HG02981 (cell line): ENCODE measurements around the gene RMP24.
"Not testable (repeated sequence)": the region's sequence is repeated elsewhere in the genome, so short reads cannot be mapped to it uniquely, and the experiment has no call there.

Experiments
- ATAC-seq: cut with Tn5 transposase; IDR thresholded peaks from one replicate; pipeline ENCODE4 v1.9.1; 2021; ENCODE audit warnings: mild to moderate bottlenecking, moderate library complexity; ENCODE audit not compliant: unreplicated experiment

The RMP24 gene

DNA sequence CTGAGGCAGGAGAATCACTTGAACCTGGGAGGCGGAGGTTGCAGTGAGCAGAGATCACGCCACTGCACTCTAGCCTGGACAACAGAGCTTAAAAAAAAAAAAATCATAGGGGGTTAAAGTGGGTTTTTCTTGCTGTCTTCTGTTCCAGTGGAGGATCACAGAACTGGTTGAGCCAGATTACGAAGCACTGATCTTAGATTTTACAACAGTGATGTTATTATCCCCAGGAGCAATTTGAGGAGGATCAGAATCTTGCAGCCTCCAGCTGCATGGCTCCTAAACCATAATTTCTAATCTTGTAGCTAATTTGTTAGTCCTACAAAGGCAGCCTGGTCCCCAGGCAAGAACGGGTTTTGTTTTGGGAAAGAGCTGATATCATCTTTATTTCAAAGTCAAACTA, 4.6 kb upstream of the RMP24 start:
- not testable (repeated sequence) for ATAC-seq

DNA sequence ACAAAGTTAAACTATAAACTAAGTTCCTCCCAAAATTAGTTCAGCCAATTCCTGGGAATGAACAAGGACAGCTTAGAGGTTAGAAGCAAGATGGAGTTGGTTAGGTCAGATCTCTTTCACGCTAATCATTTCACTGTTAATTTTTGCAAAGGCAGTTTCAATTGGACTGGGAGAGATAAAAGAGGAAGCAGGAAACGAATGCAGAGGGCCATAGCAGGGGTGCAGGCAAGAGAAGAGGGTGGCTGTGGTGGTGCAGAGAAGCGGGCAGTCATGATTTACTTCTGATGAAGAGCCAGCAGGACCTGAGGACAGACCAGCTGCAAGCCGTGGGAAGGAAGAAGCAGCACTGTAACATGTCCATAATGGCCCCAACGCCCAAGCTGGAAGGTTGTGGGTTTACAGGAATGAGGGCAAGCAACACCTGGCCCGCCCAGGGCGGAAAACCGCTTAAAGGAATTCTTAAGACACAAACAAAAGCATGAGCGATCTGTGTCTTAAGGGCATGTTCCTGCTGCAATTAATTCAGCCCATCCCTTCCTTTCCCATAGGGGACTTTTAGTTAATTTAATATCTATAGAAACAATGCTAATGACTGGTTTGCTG, 4.1 kb upstream of the RMP24 start:
- no peak for ATAC-seq

DNA sequence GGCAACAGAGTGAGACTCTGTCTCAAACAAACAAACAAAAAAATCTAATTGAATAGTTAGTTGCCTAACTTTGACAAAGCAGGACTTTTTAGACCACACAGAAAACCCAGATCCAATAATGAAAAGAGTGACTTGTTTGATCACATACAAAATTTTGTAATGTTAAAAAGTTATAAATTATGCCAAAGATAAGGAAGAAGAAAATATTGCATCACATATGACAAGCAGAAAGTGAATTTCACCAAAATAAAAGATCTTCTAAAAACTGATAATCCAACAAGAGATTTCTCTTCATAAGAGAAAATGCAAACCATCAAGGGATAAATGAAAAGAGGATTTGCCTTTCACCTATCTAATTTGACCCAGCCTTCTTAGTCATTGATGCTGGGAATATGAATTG, 2.8 kb upstream of the RMP24 start:
- no peak for ATAC-seq

GRCh38 chr18:35971661-35972196, 750 bp upstream of the RMP24 start:
- ATAC-seq: peak; percentile 7

GRCh38 chr18:35973650-35974049, 1.2 kb downstream of the RMP24 start:
- no peak for ATAC-seq

GRCh38 chr18:35974181-35974580, 1.7 kb downstream of the RMP24 start:
- ATAC-seq: no peak

DNA sequence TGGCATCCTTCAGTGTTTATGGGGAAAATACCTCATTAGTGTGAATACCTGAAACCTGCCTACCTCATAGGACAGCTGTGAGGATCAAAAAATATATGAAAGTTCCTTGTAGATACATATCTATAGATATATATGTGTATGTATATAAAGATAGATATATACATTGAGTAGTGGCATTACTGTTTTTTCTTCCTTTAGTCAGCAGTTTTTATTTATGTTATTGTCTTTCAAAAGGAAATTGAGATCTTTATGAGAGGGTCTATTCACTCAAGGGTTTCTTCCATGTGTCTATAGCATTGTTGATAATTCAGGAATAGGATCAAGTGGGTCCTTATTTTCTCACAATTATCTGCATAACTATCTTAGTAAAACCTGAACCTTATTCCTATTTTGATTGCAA, 6.6 kb downstream of the RMP24 start:
- ATAC-seq: no peak

DNA sequence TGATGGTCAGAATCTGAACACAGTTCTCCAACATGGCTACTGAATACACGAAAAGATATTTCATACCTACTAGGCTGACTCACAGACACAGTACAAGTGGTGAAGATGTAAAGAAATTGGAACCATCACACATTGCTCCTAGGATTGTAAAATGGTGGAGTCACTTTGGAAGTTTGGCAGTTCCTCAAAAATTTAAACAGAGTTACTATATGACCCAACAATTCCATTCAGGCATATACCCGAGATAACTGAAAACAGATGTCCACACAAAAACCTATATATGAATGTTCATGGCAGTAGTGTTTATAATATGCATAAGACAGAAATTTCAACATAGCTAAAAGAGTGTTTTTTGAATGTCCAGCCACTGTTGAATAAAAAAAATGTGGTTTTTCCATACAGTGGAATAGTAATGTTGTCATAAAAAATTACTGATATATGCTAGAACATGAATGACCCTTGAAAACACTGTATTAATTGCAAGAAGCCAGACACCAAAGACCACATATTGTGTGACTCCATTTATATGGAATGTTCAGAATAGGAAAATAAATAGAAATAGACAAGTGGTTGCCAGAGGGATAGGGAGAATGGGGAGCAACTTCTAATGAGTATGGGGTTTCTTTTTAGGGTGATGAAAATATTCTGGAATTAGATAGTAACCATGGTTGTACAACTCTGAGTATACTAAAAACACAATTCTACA, 10.1 kb downstream of the RMP24 start:
- ATAC-seq: no peak

DNA sequence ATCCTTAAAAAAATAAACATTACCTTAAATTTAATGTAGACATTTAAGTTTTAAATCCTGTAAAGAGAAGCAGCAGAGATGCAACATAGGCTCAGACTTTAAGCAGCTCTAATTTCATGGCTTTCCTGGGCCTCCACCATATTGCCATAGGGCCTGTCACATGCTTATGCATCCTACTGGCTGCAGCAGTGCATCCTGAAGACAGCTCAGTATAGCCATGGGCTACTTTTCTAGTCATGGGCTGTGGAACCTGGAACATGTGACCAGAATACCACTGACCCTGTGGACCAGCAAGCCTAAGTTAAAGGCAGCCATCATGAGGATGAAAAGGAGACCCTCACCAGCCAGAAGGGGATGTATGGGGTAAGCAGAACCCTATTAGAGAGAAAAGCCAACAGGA, 10.7 kb downstream of the RMP24 start:
- no peak for ATAC-seq

DNA sequence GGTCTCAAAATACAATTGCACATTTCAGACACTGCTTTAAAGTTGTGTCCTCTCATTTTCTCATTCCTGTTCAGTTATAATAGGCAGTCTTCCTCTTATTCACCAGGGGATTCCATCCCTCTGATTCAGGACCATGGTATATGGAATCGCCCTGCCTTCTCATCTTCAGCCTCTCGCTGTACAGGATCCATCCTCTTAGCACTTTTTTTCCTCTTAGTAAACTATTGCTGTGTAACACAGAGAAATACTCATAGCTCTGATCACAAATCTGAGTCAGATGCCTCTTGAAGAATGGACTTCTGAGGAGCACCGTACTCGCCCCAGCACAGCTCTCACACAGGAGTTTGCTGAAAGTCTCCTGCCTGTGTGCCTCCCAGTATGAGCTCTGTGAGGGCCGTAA, 11.3 kb downstream of the RMP24 start:
- no peak for ATAC-seq

GRCh38 chr18:35991696-35992095, 19.2 kb downstream of the RMP24 start:
- ATAC-seq: no peak

DNA sequence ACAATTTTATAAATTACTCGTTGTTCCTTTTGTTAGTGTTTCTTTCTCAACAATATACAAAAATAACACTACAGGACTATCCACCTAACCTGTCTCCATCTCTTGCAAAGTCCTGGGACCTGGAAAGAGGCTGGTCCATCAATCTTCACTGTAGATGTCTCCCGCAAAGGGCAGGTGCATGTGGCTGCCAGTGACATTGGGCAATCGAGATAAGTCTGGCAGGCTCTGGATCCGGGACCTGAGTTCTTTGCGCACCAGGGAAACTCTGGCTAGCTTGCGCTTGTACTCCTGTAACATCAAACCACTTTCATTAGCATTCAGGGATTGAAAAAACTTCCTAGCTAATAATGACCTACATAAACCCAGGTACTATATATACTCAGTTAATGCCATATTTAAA, 20.5 kb downstream of the RMP24 start:
- no peak for ATAC-seq

- ATAC-seq: no peak
Measured at GRCh38 chr18:35998967-35999366, 26.5 kb downstream of the RMP24 start.

DNA sequence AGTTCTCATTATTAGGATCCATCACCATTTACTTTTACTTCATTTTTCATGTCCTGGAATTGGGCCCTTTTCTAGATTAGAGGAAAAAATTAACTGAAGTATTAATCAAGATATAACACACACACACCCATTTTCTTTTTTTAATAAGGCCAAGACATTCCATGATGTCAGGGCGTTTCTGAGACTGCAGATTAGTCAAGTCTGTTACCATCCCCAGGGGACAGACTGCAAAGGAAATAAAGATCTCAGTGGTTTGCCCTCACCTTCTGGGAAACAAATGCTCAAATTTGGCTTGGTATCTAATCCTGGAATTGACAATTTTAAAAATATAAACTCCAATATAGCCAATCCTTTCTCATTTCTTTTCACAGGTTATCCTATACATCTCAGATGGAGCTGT, 27.4 kb downstream of the RMP24 start:
- no peak for ATAC-seq

GRCh38 chr18:36006997-36007396, 34.5 kb downstream of the RMP24 start:
- no peak for ATAC-seq

GRCh38 chr18:36009214-36009613, 36.7 kb downstream of the RMP24 start:
- ATAC-seq: no peak

- no peak for ATAC-seq
Measured at GRCh38 chr18:36012891-36013290, 40.4 kb downstream of the RMP24 start.

DNA sequence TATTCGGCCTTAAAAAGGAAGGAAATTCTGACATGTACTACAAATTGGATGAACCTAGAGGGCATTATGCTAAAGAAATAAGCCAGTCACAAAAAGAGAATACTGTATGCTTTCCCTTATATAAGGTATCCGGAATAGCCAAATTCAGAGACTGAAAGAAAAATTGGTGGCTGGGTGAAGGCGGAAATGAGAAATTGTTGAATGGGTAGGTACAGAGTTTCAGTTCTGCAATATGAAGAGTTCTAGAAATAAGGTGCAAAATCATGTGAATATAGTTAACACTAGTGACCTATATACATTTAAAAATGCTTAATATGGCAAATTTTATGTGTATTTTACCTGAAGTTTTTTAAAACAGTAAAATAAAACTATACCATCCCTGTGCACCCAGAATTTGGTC, 43.1 kb downstream of the RMP24 start:
- peak; percentile 88 for ATAC-seq

DNA sequence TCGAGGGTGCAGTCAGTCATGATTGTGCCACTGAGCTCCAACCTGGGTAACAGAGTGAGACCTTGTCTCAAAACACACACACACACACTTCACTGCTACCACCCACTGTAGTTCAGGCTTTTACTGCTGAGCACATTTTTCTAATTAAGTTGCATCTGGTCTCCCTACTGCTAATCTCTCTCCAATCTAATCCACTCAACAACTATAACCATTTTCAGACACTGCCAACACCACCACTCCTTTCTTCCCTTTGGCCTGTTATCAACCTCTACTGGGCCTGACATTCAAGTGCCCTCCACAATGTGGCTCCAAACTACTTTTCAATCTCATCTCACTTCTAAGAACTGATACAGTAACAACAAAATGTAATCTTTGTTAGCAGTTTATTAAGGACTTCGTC, 44.8 kb downstream of the RMP24 start:
- no peak for ATAC-seq

- no peak for ATAC-seq
Measured at GRCh38 chr18:36020174-36020711, 47.8 kb downstream of the RMP24 start.

- no peak for ATAC-seq
Measured at GRCh38 chr18:36023336-36023735, 50.9 kb downstream of the RMP24 start.

GRCh38 chr18:36024241-36024640, 51.8 kb downstream of the RMP24 start:
- ATAC-seq: not testable (repeated sequence)
